Testis (tissue), 3 donors: ENCODE data around the gene NPPC. TPM values are rescaled to one million over a fixed set of nuclear protein-coding genes. Genes with fewer than 3 reads are reported as not detected.
"Not testable (repeated sequence)": the region's sequence is repeated elsewhere in the genome, so short reads cannot be mapped to it uniquely, and the experiment has no call there.

ENCODE experiments used
- DNase-seq: peaks from one replicate; pipeline ENCODE4 v3.0.0-alpha.2; 2019
- H3K27ac ChIP-seq, 2 donors: fragments of 200-600 bp; sonication (generic); one replicate each; pipeline ENCODE4 v1.5.1; 2019
- H3K27me3 ChIP-seq: fragments of 200-600 bp; sonication (generic); one replicate; pipeline ENCODE4 v1.5.1; 2019
- H3K36me3 ChIP-seq: fragments of 200-600 bp; sonication (generic); one replicate; pipeline ENCODE4 v1.5.1; 2017; ENCODE audit warnings: low read depth; ENCODE audit errors: missing control alignments
- H3K4me1 ChIP-seq: fragments of 200-600 bp; sonication (generic); one replicate; pipeline ENCODE4 v1.5.1; 2019
- H3K4me3 ChIP-seq, 2 donors: fragments of 200-600 bp; sonication (generic); one replicate each; pipeline ENCODE4 v1.5.1; 2017 to 2019
- H3K9me3 ChIP-seq: fragments of 200-600 bp; sonication (generic); one replicate; pipeline ENCODE4 v1.5.1; 2017
- POLR2A ChIP-seq: fragments of 450-650 bp; IDR thresholded peaks from one replicate; pipeline ENCODE4 v1.6.1; 2017; ENCODE audit warnings: antibody characterized with exemption, mild to moderate bottlenecking, moderate library complexity
- WGBS, 2 donors: methylation state at CpG; one replicate each; pipeline ENCODE4 v1.1.5; 2018; 5-methylcytosine and 5-hydroxymethylcytosine counted together
- intact Hi-C: fragments of 100-400 bp; cut with DNase I; formaldehyde crosslinking; loops from one replicate; pipeline ENCODE4 v1.15.1; 2023; ENCODE audit warnings: low total_unique reads
- polyA plus RNA-seq: library from polyadenylated mRNA; stranded (reverse); fragments of 350-450 nt; fragmentation: Illumina TruSeq; extraction: RNeasy Lipid Tissue Mini Kit (QIAGEN cat#74804); gene quantifications from one replicate; pipeline ENCODE4 v1.2.3, GENCODE V29; 2014; ENCODE audit warnings: low read depth, low replicate concordance; ENCODE audit not compliant: insufficient read depth
- total RNA-seq, 2 donors: library from RNA; depleted of rRNA; stranded (reverse); fragments of >200 nt; gene quantifications; one replicate each; pipeline ENCODE4 v1.2.3, GENCODE V29; 2016
- TF ChIP-seq, protein P1 (sequence below), 3 experiments: fragments of 450-650 bp in 2 of 3; fragments of 200-600 bp in 1 of 3; sonication (generic) in 1 of 3; IDR thresholded peaks; one replicate each; pipeline ENCODE4 v1.5.1; 2016 to 2019; ENCODE audit warnings: antibody characterized with exemption in 3 of 3, mild to moderate bottlenecking in 2 of 3, moderate library complexity in 1 of 3

NPPC gene
- total and polyA plus RNA-seq, 3 donors from 2014 or later, result 0.78 TPM; not detected in 2

- 66 to 76% methylated on average over 3 to 6 of the region's 6 CpGs for WGBS, 2 donors
Observed at GRCh38 chr2:231910771-231911170, 15.4 kb downstream of the NPPC start.

GRCh38 chr2:231910161-231910560, 16.0 kb downstream of the NPPC start:
- intact Hi-C loops, DNase-seq, H3K4me1 ChIP-seq: not testable (repeated sequence)

More at GRCh38 chr2:231910771-231911170, 15.4 kb downstream of the NPPC start:
- H3K9me3 ChIP-seq, result no peaks in the 10 kb centered on the region
- TF ChIP-seq, protein P1, sequence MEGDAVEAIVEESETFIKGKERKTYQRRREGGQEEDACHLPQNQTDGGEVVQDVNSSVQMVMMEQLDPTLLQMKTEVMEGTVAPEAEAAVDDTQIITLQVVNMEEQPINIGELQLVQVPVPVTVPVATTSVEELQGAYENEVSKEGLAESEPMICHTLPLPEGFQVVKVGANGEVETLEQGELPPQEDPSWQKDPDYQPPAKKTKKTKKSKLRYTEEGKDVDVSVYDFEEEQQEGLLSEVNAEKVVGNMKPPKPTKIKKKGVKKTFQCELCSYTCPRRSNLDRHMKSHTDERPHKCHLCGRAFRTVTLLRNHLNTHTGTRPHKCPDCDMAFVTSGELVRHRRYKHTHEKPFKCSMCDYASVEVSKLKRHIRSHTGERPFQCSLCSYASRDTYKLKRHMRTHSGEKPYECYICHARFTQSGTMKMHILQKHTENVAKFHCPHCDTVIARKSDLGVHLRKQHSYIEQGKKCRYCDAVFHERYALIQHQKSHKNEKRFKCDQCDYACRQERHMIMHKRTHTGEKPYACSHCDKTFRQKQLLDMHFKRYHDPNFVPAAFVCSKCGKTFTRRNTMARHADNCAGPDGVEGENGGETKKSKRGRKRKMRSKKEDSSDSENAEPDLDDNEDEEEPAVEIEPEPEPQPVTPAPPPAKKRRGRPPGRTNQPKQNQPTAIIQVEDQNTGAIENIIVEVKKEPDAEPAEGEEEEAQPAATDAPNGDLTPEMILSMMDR (IDR thresholded peaks at IDR 0.05), result no peak
- TF ChIP-seq POLR2A, result no peak
- no peaks in the 10 kb centered on the region for H3K36me3 ChIP-seq
- H3K4me1 ChIP-seq, result no peaks in the 10 kb centered on the region
- intact Hi-C loops, result no loop called here
- H3K4me3 ChIP-seq, result no peak overlapping the region
- no peak overlapping the region for H3K27ac ChIP-seq
- no peak for DNase-seq
- no peaks in the 10 kb centered on the region for H3K27me3 ChIP-seq

DNA sequence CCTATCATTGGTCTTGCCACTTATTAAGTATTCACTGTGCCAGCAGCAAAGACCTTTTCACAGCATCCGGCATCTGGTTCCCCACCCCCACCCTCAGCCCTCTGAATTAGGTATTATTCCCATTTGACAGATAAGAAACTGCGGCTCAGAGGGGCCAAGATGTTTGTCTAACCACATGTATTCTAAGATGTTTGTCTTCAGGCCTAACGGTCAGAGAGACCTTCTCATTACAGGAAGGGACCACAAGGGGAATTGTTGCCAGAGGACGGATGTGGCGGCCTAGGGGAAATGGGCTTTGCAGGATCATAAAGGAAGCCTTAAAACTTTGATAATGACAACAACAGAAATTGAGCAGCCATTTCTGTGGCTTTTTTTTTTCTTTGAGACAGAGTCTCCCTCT, 16.6 kb downstream of the NPPC start:
- Histone ChIP-seq H3K27ac (no peak overlapping the region), H3K9me3 (no peaks in the 10 kb centered on the region), H3K36me3 (no peaks in the 10 kb centered on the region), H3K27me3 (no peaks in the 10 kb centered on the region), H3K4me1 (no peaks in the 10 kb centered on the region), H3K4me3 (no peak overlapping the region)
- no peak for TF ChIP-seq POLR2A
- TF ChIP-seq, protein P1 (IDR thresholded peaks at IDR 0.05), result no peak
- no peak for DNase-seq
- WGBS, 2 donors, result 74 to 87% methylated on average over 5 of the region's 5 CpGs
- intact Hi-C loops, result loop anchor here (10.0 kb wide), 1 partner anchor 605 kb away; no protein-coding TSS in a partner anchor

More at GRCh38 chr2:231910161-231910560, 16.0 kb downstream of the NPPC start:
- not testable (repeated sequence) for H3K4me3 ChIP-seq, H3K36me3 ChIP-seq, H3K27me3 ChIP-seq, H3K27ac ChIP-seq, H3K9me3 ChIP-seq
- 85 to 92% methylated on average over 7 of the region's 7 CpGs for WGBS, 2 donors

DNA sequence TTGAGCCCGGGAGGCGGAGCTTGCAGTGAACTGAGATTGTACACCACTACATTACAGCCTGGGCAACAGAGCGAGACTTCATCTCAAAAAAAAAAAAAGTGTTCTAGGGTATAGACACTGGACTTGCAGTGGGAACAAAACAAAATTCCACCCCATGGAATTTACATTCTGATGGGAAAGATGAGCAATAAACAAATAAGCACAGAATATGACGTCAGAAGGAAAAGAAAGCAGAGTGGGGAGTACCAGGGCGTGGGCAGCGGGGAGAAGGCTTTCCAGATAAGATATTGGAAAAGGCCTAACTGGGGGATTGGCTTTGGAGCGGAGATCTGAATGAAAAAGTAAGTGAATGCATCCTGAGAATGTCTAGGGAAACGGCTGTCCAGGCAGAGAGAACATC, 17.6 kb downstream of the NPPC start:
- no peak overlapping the region for H3K4me3 ChIP-seq
- intact Hi-C loops, result loop anchor here (10.0 kb wide), 1 partner anchor 606 kb away; no protein-coding TSS in a partner anchor
- 88 to 90% methylated on average over 8 of the region's 8 CpGs for WGBS, 2 donors
- TF ChIP-seq POLR2A, result no peak
- TF ChIP-seq, protein P1 (IDR thresholded peaks at IDR 0.05), result no peak
- no peaks in the 10 kb centered on the region for H3K27me3 ChIP-seq
- no peaks in the 10 kb centered on the region for H3K9me3 ChIP-seq
- no peak for DNase-seq
- H3K4me1 ChIP-seq, result no peaks in the 10 kb centered on the region
- H3K27ac ChIP-seq, result no peak overlapping the region
- no peaks in the 10 kb centered on the region for H3K36me3 ChIP-seq

DNA sequence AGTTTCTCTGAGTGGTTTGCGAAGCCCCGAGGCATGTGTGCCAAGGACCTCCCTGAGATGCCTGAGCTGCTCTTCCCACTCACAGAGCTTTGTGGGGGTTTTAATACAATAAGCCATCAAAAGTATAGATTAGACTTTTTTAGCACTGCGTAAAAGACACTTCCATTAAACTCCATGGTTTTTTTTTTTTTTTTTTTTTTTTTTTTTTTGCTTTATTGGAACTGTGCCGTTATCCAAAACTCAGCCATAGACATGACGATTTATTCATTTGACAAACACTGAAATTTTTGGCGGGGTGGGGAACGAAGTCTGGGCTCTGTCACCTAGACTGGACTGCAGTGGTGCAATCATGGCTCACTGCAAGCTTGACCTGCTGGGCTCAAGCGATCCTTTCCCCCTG, 18.4 kb downstream of the NPPC start:
- WGBS, 2 donors, result 95% methylated on average over 8 of the region's 8 CpGs
- Histone ChIP-seq H3K4me1 (no peaks in the 10 kb centered on the region), H3K27me3 (no peaks in the 10 kb centered on the region), H3K4me3 (no peak overlapping the region), H3K36me3 (no peaks in the 10 kb centered on the region), H3K9me3 (no peaks in the 10 kb centered on the region), H3K27ac (no peak overlapping the region)
- intact Hi-C loops, result loop anchor here (10.0 kb wide), 1 partner anchor 607 kb away; no protein-coding TSS in a partner anchor
- DNase-seq, result no peak
- TF ChIP-seq, protein P1 (IDR thresholded peaks at IDR 0.05), result no peak
- no peak for TF ChIP-seq POLR2A
